Urinary bladder (tissue), 4 donors: ENCODE results near the gene KANSL1L. TPM values are rescaled to one million over a fixed set of nuclear protein-coding genes. Genes with fewer than 3 reads are reported as not detected.
A peak's percentile ranks its signal among the peaks of the same experiment; 100 is the strongest.

Experiments
- DNase-seq: peaks from one replicate; pipeline ENCODE4 v3.0.0-alpha.2; 2015; ENCODE audit errors: extremely low spot score
- H3K27ac ChIP-seq: one replicate; pipeline ENCODE4 v1.5.1; 2013; ENCODE audit warnings: low read depth, mild to moderate bottlenecking, moderate library complexity
- H3K36me3 ChIP-seq: one replicate; pipeline ENCODE4 v1.6.1; 2013; ENCODE audit warnings: mild to moderate bottlenecking, moderate library complexity; ENCODE audit not compliant: insufficient read depth
- H3K4me1 ChIP-seq: one replicate; pipeline ENCODE4 v1.6.1; 2013; ENCODE audit warnings: mild to moderate bottlenecking, moderate library complexity; ENCODE audit not compliant: insufficient read depth
- H3K4me3 ChIP-seq: one replicate; pipeline ENCODE4 v1.5.1; 2013; ENCODE audit warnings: low read depth, low read length
- WGBS: extraction: QIAGEN DNeasy Blood & Tissue Kit; methylation state at CpG from one replicate; pipeline ENCODE4 v1.1.7; 2013; 5-methylcytosine and 5-hydroxymethylcytosine counted together
- polyA plus RNA-seq: library from polyadenylated mRNA; stranded (reverse); fragments of 200-250 nt; gene quantifications from one replicate; pipeline ENCODE4 v1.2.3, GENCODE V29; 2013
- total RNA-seq: library from RNA; depleted of rRNA; stranded (reverse); fragments of >200 nt; gene quantifications from one replicate; pipeline ENCODE4 v1.2.3, GENCODE V29; 2014
- donor health status: healthy with polysubstance abuse.
- donor health status: healthy.

Gene KANSL1L
- total and polyA plus RNA-seq, 2 donors: 13.3 to 92.5 TPM

- H3K36me3 ChIP-seq: no peaks in the 10 kb centered on the region
- no peak overlapping the region for H3K4me3 ChIP-seq
- H3K27ac ChIP-seq: no peak overlapping the region
- no peaks in the 10 kb centered on the region for H3K4me1 ChIP-seq
- DNase-seq: no peak
- WGBS: 92% methylated on average over 2 of the region's 2 CpGs
These were observed 143.6 kb downstream of the KANSL1L start for GRCh38 chr2:210027608-210028007.

- H3K36me3 ChIP-seq: no peaks in the 10 kb centered on the region
- no peaks in the 10 kb centered on the region for H3K4me1 ChIP-seq
- H3K4me3 ChIP-seq: no peak overlapping the region
- no peak overlapping the region for H3K27ac ChIP-seq
- DNase-seq: no peak
- WGBS: 87% methylated on average over 3 of the region's 3 CpGs
These were observed 148.4 kb downstream of the KANSL1L start for GRCh38 chr2:210022824-210023223.

- 86% methylated on average over 1 of the region's 1 CpG for WGBS
- Histone ChIP-seq H3K36me3 (no peaks in the 10 kb centered on the region), H3K27ac (no peak overlapping the region), H3K4me1 (no peaks in the 10 kb centered on the region), H3K4me3 (no peak overlapping the region)
- DNase-seq: no peak
These were observed 151.1 kb downstream of the KANSL1L start for GRCh38 chr2:210020138-210020537.

GRCh38 chr2:210009896-210010295, 161.3 kb downstream of the KANSL1L start:
- 36% methylated on average over 3 of the region's 3 CpGs for WGBS
- Histone ChIP-seq H3K4me3 (no peak overlapping the region), H3K27ac (no peak overlapping the region), H3K4me1 (no peaks in the 10 kb centered on the region), H3K36me3 (no peaks in the 10 kb centered on the region)
- no peak for DNase-seq

- WGBS: 74% methylated on average over 6 of the region's 6 CpGs
- no peak for DNase-seq
- H3K4me3 ChIP-seq: no peak overlapping the region
- no peak overlapping the region for H3K27ac ChIP-seq
- no peaks in the 10 kb centered on the region for H3K36me3 ChIP-seq
- H3K4me1 ChIP-seq: no peaks in the 10 kb centered on the region
These were observed 162.1 kb downstream of the KANSL1L start for GRCh38 chr2:210009126-210009525.

- H3K4me3 ChIP-seq: no peak overlapping the region
- H3K36me3 ChIP-seq: no peaks in the 10 kb centered on the region
- H3K27ac ChIP-seq: no peak overlapping the region
- 88% methylated on average over 2 of the region's 2 CpGs for WGBS
- H3K4me1 ChIP-seq: no peaks in the 10 kb centered on the region
- DNase-seq: no peak
These were observed 163.3 kb downstream of the KANSL1L start for GRCh38 chr2:210007895-210008294.

- WGBS: 70% methylated on average over 2 of the region's 2 CpGs
- H3K36me3 ChIP-seq: no peaks in the 10 kb centered on the region
- H3K4me1 ChIP-seq: no peaks in the 10 kb centered on the region
- no peak overlapping the region for H3K27ac ChIP-seq
- DNase-seq: no peak
- H3K4me3 ChIP-seq: no peak overlapping the region
These were observed 166.3 kb downstream of the KANSL1L start for GRCh38 chr2:210004881-210005280.

GRCh38 chr2:210003359-210003758, 167.8 kb downstream of the KANSL1L start:
- H3K4me1 ChIP-seq: no peaks in the 10 kb centered on the region
- no peak for DNase-seq
- H3K27ac ChIP-seq: no peak overlapping the region
- 41% methylated on average over 2 of the region's 2 CpGs for WGBS
- H3K36me3 ChIP-seq: no peaks in the 10 kb centered on the region
- H3K4me3 ChIP-seq: peak overlapping the region; percentile 94

GRCh38 chr2:210002158-210003157, 168.8 kb downstream of the KANSL1L start, which contains the start of gene RPE:
Gene RPE, plus strand, starts transcription at chr2:210002638. Its CDS starts 24 bp downstream, at chr2:210002662.
- H3K4me1 ChIP-seq: no peaks in the 10 kb centered on the region
- under 1% methylated on average over 58 of the region's 58 CpGs for WGBS
- H3K36me3 ChIP-seq: no peaks in the 10 kb centered on the region
- DNase-seq: peak; percentile 90
- no peak within 1 kb of the TSS for H3K27ac ChIP-seq
- peak within 1 kb of the TSS; percentile 94 for H3K4me3 ChIP-seq

GRCh38 chr2:210000464-210001324, 170.5 kb downstream of the KANSL1L start:
- H3K4me1 ChIP-seq: no peaks in the 10 kb centered on the region
- 97% methylated on average over 32 of the region's 32 CpGs for WGBS
- no peak for DNase-seq
- H3K27ac ChIP-seq: no peak overlapping the region
- no peak overlapping the region for H3K4me3 ChIP-seq
- no peaks in the 10 kb centered on the region for H3K36me3 ChIP-seq

- 47% methylated on average over 1 of the region's 1 CpG for WGBS
- Histone ChIP-seq H3K27ac (no peak overlapping the region), H3K4me1 (no peaks in the 10 kb centered on the region), H3K4me3 (no peak overlapping the region), H3K36me3 (no peaks in the 10 kb centered on the region)
- DNase-seq: no peak
These were observed 172.6 kb downstream of the KANSL1L start for GRCh38 chr2:209998596-209998995.

GRCh38 chr2:209993968-209994367, 177.2 kb downstream of the KANSL1L start:
- 91% methylated on average over 9 of the region's 9 CpGs for WGBS
- DNase-seq: no peak
- Histone ChIP-seq H3K27ac (no peak overlapping the region), H3K4me1 (no peaks in the 10 kb centered on the region), H3K4me3 (no peak overlapping the region), H3K36me3 (no peaks in the 10 kb centered on the region)

- H3K4me1 ChIP-seq: no peaks in the 10 kb centered on the region
- DNase-seq: no peak
- no peaks in the 10 kb centered on the region for H3K36me3 ChIP-seq
- 67% methylated on average over 2 of the region's 2 CpGs for WGBS
- no peak overlapping the region for H3K27ac ChIP-seq
- H3K4me3 ChIP-seq: no peak overlapping the region
These were observed 180.4 kb downstream of the KANSL1L start for GRCh38 chr2:209990838-209991237.
